GM12891 (cell line): ENCODE measurements around the gene POU3F2.

Experiments
- PAX5 ChIP-seq: IDR thresholded peaks from 2 replicates; pipeline ENCODE4 v1.6.1; 2011; ENCODE audit warnings: low read length, moderate library complexity, mild to moderate bottlenecking; ENCODE audit not compliant: insufficient read depth, severe bottlenecking
- POLR2A ChIP-seq: IDR thresholded peaks from 2 replicates; pipeline ENCODE4 v1.6.1; 2011; ENCODE audit warnings: low read depth, low read length, control low read depth
- POU2F2 ChIP-seq: IDR thresholded peaks from 2 replicates; pipeline ENCODE4 v1.6.1; 2011; ENCODE audit warnings: low read depth, mild to moderate bottlenecking, control low read depth, low read length, moderate library complexity

- TF ChIP-seq POU2F2 = no peak
- no peak for TF ChIP-seq POLR2A
- no peak for TF ChIP-seq PAX5
Measured at GRCh38 chr6:98832284-98833056, 1.9 kb upstream of the POU3F2 start.
